WI38 (cell line): ENCODE data around the gene OCA2.

Experiments used
- H3K4me3 ChIP-seq: 2 replicates; pipeline ENCODE4 v1.5.1; 2011; ENCODE audit warnings: low read depth, mild to moderate bottlenecking, control low read depth, low read length
- TF ChIP-seq, protein P1 (sequence below): IDR thresholded peaks from 2 replicates; pipeline ENCODE4 v1.5.1; 2012; ENCODE audit warnings: low read depth, mild to moderate bottlenecking, control low read depth, low read length

The OCA2 gene

DNA sequence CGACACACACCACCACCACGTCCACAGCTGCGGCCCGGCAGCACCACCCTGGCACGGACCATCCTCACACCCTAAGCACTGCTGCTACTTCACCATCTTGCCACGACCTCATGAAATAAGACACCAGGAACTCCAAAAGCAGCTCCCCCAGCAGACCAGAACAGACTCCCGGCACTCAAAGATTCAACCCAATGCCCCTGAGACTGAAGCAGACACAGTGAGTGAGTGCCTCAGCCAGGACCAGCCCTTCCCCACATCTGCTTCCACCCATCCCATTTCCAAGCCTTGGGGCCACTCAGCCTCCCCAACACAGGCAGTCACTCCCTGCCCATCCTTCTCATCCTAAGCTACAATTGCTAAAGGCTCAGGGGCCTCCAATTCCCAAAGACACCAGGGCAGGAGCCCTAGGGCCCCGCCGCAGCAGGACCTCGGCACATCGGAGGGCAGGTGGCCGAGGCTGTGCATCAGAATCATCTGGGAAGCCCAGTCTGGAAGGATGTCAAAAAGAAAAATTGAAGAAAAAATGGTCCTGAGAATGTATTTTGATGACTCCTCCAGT lies 18.4 kb upstream of the OCA2 start:
- no peak overlapping the region for H3K4me3 ChIP-seq
- TF ChIP-seq, protein P1, sequence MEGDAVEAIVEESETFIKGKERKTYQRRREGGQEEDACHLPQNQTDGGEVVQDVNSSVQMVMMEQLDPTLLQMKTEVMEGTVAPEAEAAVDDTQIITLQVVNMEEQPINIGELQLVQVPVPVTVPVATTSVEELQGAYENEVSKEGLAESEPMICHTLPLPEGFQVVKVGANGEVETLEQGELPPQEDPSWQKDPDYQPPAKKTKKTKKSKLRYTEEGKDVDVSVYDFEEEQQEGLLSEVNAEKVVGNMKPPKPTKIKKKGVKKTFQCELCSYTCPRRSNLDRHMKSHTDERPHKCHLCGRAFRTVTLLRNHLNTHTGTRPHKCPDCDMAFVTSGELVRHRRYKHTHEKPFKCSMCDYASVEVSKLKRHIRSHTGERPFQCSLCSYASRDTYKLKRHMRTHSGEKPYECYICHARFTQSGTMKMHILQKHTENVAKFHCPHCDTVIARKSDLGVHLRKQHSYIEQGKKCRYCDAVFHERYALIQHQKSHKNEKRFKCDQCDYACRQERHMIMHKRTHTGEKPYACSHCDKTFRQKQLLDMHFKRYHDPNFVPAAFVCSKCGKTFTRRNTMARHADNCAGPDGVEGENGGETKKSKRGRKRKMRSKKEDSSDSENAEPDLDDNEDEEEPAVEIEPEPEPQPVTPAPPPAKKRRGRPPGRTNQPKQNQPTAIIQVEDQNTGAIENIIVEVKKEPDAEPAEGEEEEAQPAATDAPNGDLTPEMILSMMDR: no peak

GRCh38 chr15:28116521-28117431 lies 17.7 kb upstream of the OCA2 start:
- TF ChIP-seq, protein P1: no peak
- no peak overlapping the region for H3K4me3 ChIP-seq

- TF ChIP-seq, protein P1: no peak
Measured at GRCh38 chr15:28115871-28116270, 16.8 kb upstream of the OCA2 start.

DNA sequence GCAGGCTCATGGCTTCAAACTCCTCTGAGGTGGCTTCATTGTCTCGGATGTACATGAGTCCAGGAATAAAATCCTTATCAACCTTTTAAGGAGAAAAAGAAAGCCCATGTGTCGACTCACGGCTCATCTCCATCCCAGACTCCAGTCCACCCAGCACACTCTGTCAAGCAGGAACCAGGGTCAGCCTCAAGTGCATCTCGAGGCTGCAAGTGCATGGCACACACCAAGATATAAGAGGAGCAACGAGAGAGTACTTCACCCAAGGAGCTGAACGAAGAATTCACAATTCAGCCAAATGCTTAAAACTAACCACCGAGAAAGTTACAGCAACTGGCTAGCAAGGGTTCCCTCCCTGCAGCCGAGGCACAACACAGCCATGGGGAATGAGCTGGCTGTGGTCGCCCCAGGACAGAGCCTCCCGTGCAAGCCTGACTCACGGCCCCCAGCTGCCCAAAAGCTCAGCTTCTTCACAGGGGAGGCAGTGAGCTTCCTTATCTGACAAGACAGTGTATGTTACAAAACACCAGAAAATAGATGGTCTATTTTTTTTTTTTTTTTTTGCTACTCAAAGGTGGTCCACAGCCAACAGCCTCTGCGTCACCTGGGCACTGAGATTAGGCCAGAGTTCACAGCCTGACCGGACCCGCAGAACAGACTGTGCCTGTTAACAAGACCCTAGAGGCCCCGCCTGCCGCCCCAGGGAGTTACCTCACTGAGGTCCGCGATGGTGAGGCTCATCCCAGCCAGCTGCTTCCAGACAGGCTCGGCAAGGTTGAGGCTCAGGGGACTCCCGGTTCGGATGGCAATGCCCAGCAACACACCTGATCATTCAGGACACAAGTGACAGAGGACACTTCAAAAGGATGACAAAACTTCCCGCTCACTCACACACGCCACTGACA lies 15.9 kb upstream of the OCA2 start:
- no peak overlapping the region for H3K4me3 ChIP-seq
- TF ChIP-seq, protein P1: no peak

More at GRCh38 chr15:28115871-28116270, 16.8 kb upstream of the OCA2 start:
- no peak overlapping the region for H3K4me3 ChIP-seq

GRCh38 chr15:28114114-28114455 lies 15.0 kb upstream of the OCA2 start:
- H3K4me3 ChIP-seq: no peak overlapping the region
- TF ChIP-seq, protein P1: no peak

DNA sequence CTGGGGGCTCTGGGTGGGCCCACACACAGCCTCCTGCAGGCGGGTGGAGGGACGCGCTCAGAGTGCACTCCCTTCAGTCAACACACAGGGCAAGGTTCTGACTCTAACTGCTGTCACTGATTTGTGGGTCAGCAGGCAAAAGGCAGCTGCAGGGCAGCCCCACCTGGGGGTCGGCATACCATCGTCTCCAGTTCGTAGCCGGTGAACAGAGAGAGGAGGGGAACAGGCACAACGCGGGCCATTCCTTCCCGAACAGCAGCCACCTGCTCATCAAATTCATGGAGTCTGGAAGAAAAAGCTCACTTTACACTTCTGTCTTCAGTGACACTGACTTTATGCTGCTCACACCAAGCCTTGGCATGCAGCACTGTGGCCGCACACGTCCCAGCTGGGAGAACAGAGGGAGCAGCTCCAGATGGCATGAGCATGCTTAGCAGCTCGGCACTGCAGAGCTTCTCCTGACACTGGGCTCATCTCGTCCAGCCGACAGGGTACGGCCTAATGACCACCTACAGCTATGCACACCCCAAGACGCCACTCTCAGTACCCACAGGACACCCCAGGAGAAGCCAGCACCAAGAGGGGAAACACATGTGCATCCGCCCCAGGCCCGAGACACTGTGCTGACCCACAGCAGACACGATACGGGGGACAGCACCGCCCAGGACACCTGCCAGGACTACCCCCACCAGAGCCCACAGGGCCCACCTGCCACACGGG lies 14.4 kb upstream of the OCA2 start:
- H3K4me3 ChIP-seq: no peak overlapping the region
- TF ChIP-seq, protein P1: no peak
